ENCODE measurements around the gene MISFA. TPM values are rescaled to one million over a fixed set of nuclear protein-coding genes. Genes with fewer than 3 reads are reported as not detected.

The MISFA gene
- total RNA-seq (1 to 10 TPM in 4 of 6 donors, under 1 TPM in 2; 0.63 to 4.1 (median 1.4) TPM), polyA plus RNA-seq (1 to 10 TPM; 1.2 to 3.4 TPM)

DNA sequence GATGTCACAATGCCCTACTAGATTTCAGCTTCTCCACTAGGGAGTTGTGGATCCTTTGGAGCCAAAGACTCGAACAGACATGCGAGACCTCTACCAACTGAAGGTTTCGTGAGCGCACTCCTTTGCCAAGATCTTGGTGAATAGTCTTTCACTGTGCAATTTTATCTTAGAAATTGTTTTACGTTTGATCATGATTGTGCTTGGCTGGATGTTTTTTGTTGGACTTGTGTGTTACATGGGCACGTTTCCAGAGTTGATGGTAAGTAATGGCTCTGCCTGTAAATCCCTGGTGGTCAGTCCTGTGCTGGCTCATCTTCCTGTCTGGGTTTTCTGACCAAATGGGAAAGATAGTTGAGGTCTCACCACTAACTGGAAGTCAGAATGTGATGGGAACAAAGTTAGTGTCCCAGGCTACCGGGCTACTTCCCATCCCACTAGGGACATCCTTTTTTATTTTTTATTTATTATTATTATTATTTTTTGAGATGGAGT lies at the start of gene MISFA:
Gene MISFA (plus strand): TSS at position 51 of the 492 bp plus-strand sequence. CDS start 140 bp downstream, at position 191.
- H3K4me3 ChIP-seq = no peak within 1 kb of the TSS
- 84 to 88% methylated on average over 7 of the region's 7 CpGs for WGBS, 2 donors
- no peak for ATAC-seq

DNA sequence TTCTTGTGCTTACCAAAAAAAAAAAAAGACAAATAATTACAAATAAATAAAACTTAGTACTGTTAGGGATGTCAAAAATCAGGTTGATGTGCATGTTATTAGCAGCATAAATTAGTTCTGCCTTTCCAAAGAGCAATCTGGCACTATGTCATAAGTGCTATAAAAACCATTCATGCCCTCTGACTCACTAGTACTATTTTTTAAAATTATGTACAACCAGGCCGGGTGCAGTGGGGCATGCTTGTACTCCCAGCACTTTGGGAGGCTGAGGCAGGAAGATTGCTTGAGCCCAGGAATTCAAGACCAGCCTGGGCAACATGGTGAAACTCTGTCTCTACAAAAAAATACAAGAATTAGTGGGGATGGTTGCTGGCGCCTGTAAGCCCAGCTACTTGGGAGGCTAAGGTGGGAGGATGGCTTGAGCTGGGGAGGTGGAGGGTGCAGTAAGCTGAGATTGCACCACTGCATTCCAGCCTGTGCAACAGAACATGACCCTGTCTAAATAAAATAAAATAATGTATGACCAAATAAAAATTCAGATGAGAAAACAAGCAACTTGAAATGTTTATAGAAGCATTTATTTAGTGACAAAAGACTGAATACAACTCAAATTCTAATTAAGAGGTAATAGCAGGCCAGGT lies 36.4 kb upstream of the MISFA start:
- H3K36me3 ChIP-seq = peaks cover 0 to 16% (median 4%) of the 10 kb centered on the region in 3 donors
- no peaks in the 10 kb centered on the region for H3K4me1 ChIP-seq
- H3K27me3 ChIP-seq = no peaks in the 10 kb centered on the region
- TF ChIP-seq, protein P1, sequence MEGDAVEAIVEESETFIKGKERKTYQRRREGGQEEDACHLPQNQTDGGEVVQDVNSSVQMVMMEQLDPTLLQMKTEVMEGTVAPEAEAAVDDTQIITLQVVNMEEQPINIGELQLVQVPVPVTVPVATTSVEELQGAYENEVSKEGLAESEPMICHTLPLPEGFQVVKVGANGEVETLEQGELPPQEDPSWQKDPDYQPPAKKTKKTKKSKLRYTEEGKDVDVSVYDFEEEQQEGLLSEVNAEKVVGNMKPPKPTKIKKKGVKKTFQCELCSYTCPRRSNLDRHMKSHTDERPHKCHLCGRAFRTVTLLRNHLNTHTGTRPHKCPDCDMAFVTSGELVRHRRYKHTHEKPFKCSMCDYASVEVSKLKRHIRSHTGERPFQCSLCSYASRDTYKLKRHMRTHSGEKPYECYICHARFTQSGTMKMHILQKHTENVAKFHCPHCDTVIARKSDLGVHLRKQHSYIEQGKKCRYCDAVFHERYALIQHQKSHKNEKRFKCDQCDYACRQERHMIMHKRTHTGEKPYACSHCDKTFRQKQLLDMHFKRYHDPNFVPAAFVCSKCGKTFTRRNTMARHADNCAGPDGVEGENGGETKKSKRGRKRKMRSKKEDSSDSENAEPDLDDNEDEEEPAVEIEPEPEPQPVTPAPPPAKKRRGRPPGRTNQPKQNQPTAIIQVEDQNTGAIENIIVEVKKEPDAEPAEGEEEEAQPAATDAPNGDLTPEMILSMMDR (IDR thresholded peaks at IDR 0.05) = no peak
- H3K9me3 ChIP-seq = no peaks in the 10 kb centered on the region
- 77 to 92% methylated on average over 2 of the region's 2 CpGs for whole genome bisulfite sequencing, 2 donors
- ATAC-seq (no peak), FAIRE-seq (no peak), DNase-seq (no peak)
- H3K27ac ChIP-seq = no peak overlapping the region
- intact Hi-C loops (cut with DNase I) = no loop called here
- no peak overlapping the region for H3K4me3 ChIP-seq

More for the DNA sequence above, at the start of gene MISFA:
- TF ChIP-seq, protein P1 (IDR thresholded peaks at IDR 0.05) = no peak
- DNase-seq (no peak), FAIRE-seq (no peak)
- Histone ChIP-seq H3K27ac (no peak within 1 kb of the TSS), H3K27me3 (no peaks in the 10 kb centered on the region), H3K4me1 (no peaks in the 10 kb centered on the region), H3K36me3 (no peaks in the 10 kb centered on the region), H3K9me3 (no peaks in the 10 kb centered on the region)
- intact Hi-C loops (cut with DNase I) = no loop called here

DNA sequence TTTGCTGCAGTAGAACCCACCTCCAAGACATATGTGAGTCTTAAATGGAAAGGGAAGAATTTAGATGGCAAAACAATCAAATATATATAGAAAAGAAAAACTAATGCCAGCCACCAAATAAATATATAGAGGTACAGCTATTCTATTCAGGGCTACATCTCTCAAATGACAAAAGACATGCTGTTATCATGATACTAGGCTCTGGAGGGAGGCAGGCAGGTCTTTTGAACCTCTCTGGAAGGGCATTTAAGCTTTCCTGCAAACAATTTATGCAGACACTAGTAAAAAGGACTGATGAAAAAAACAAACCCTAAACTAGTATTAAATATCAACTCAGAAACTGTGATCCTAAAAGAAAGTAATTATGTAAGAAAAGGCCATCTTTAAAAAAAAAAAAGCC lies 35.4 kb upstream of the MISFA start:
- FAIRE-seq (no peak), ATAC-seq (no peak), DNase-seq (no peak)
- H3K27me3 ChIP-seq = no peaks in the 10 kb centered on the region
- H3K27ac ChIP-seq = no peak overlapping the region
- no peak overlapping the region for H3K4me3 ChIP-seq
- H3K4me1 ChIP-seq = no peaks in the 10 kb centered on the region
- peaks cover 0 to 18% (median 4%) of the 10 kb centered on the region in 3 donors for H3K36me3 ChIP-seq
- no peaks in the 10 kb centered on the region for H3K9me3 ChIP-seq
- TF ChIP-seq, protein P1 (IDR thresholded peaks at IDR 0.05) = no peak
- intact Hi-C loops (cut with DNase I) = no loop called here

DNA sequence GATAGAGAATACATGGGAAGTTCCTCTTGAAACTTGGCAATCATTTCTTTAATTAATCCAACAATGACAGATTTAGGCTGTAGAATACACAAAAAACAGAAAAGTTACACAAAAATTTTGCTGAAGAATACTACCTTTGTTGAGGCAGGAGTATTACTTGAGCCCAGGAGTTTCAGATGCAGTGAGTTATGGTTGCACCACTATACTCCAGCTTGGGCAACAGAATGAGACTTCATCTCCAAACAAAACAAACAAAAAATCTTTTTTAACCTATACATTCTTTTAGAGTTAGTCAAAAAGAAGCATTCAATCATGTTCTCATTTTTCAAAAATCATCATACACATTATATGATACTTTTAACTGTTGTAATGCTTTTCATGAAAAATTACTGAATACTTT lies 33.2 kb upstream of the MISFA start:
- Histone ChIP-seq H3K4me3 (no peak overlapping the region), H3K36me3 (peaks cover 0 to 17% (median 0%) of the 10 kb centered on the region in 3 donors), H3K4me1 (no peaks in the 10 kb centered on the region), H3K27ac (no peak overlapping the region), H3K27me3 (no peaks in the 10 kb centered on the region), H3K9me3 (no peaks in the 10 kb centered on the region)
- no peak for ATAC-seq
- intact Hi-C loops (cut with DNase I) = no loop called here
- DNase-seq = no peak
- TF ChIP-seq, protein P1 (IDR thresholded peaks at IDR 0.05) = no peak
- FAIRE-seq = peak; percentile 20

GRCh38 chr11:18567081-18567480 lies 32.5 kb upstream of the MISFA start:
- Histone ChIP-seq H3K4me3 (no peak overlapping the region), H3K36me3 (peaks cover 0 to 17% (median 0%) of the 10 kb centered on the region in 3 donors), H3K27ac (no peak overlapping the region), H3K4me1 (no peaks in the 10 kb centered on the region), H3K9me3 (no peaks in the 10 kb centered on the region), H3K27me3 (no peaks in the 10 kb centered on the region)
- ATAC-seq (no peak), DNase-seq (no peak), FAIRE-seq (no peak)
- TF ChIP-seq, protein P1 (IDR thresholded peaks at IDR 0.05) = no peak
- intact Hi-C loops (cut with DNase I) = no loop called here
- WGBS, 2 donors = 91 to 96% methylated on average over 3 of the region's 3 CpGs
